DND-41 (cell line): Measurements from ENCODE around the gene CFAP410.

Experiments
- CTCF ChIP-seq: IDR thresholded peaks from 2 replicates; pipeline ENCODE4 v1.5.1; 2012; ENCODE audit warnings: borderline replicate concordance, low read length, moderate library complexity, mild to moderate bottlenecking; ENCODE audit not compliant: poor library complexity, severe bottlenecking; ENCODE audit errors: extremely low read depth
- EZH2 ChIP-seq: IDR thresholded peaks from 3 replicates; pipeline ENCODE4 v1.6.1; 2012; ENCODE audit warnings: borderline replicate concordance, low read depth, mild to moderate bottlenecking, moderate library complexity, low read length, inconsistent platforms; ENCODE audit not compliant: severe bottlenecking

GRCh38 chr21:44327603-44327974 is 11.6 kb downstream of the CFAP410 start:
- TF ChIP-seq CTCF (no peak), EZH2 (no peak)
